OCI-LY3 (cell line): ENCODE results near the gene ANKS1A.

Experiments
- CTCF ChIP-seq: fragments of 200-600, 300-600 bp; sonication (generic); IDR thresholded peaks from 2 replicates; pipeline ENCODE4 v1.5.1; 2014; ENCODE audit warnings: antibody characterized with exemption, low read length, low read depth
- EZH2phosphoT487 ChIP-seq: fragments of 200-600 bp; shearing (Covaris generic); IDR thresholded peaks from 2 replicates; pipeline ENCODE4 v1.6.1; 2018; ENCODE audit warnings: antibody characterized with exemption, mixed run types, low read depth

GRCh38 chr6:34906826-34907225 is 17.8 kb downstream of the ANKS1A start:
- TF ChIP-seq CTCF, result no peak
- TF ChIP-seq EZH2phosphoT487, result no peak
